NCI-H526 treated with DMSO at 0.1 percent for 48 hours (cell line): ENCODE results near the gene CRYGD.

Experiments used
- DNase-seq: peaks from one replicate; lab custom pipeline; 2025; lab: John Stamatoyannopoulos, UW

CRYGD gene

GRCh38 chr2:208083807-208084206, 40.5 kb downstream of the CRYGD start:
- no peak for DNase-seq

GRCh38 chr2:208077276-208077675, 47.0 kb downstream of the CRYGD start:
- DNase-seq: no peak

GRCh38 chr2:208074610-208075356, 49.5 kb downstream of the CRYGD start:
- DNase-seq: no peak

- peak; percentile 36 for DNase-seq
These were observed 52.0 kb downstream of the CRYGD start for GRCh38 chr2:208072250-208072892.
